ENCODE results near the gene BIRC6. TPM values are rescaled to one million over a fixed set of nuclear protein-coding genes. Genes with fewer than 3 reads are reported as not detected.

Gene BIRC6
- polyA plus RNA-seq, 2 of the 4 experiments (the other 2 are of a cell fraction) = 21.0 to 111 TPM

DNA sequence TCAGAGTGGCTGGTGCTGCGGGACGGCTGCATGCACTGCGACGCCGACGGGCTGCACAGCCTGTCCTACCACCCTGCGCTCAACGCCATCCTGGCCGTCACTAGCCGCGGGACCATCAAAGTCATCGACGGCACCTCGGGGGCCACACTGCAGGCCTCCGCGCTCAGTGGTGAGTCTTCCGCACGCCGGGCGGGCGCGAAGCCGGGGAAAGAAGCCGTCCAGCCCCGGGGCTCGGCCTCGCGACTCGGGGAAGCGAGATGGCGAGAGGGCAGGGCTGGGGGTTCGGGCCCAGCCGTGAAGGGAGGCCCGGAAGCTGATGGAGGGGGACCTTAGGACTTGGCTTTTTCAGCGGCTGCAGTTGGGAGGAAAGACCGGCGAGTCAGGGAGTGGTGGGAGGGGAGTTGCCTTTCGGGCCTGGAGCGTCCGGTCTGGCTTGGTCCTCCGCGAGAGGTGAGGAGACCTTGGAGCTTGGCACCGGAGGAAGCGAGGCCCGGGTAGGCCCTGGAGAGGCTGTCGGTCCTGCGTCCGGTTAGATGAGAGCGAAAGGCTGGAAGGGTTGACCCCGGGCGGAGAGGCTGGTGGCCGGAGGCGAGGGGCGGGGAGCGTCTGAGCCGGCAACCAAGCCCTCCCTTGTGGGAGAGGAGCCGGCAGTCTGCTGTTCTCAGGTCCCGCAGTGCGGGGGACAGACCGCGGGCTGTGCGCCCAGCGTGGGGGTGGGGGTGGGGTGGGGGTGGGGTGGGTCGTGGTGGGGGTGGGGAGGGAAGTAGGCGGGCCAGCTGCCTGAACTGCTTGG, 691 bp downstream of the BIRC6 start:
- under 1% methylated on average over 34 of the region's 65 CpGs for WGBS (ENCODE audit: missing lambda C conversion rate)
- peak; percentile 46 for TF ChIP-seq KDM5A (IDR thresholded peaks at IDR 0.05)
- TF ChIP-seq CEBPB (IDR thresholded peaks at IDR 0.05) = no peak
- no peak for TF ChIP-seq RFX5 (IDR thresholded peaks at IDR 0.05)
- TF ChIP-seq PHF8 (IDR thresholded peaks at IDR 0.05; ENCODE audit: borderline replicate concordance, low read depth) = peak; percentile 71
- TF ChIP-seq JUN (IDR thresholded peaks at IDR 0.05) = no peak
- Histone ChIP-seq H3K27ac (peak overlapping the region; percentile 96), H3K9me3 (no peaks in the 10 kb centered on the region), H3K4me2 (peak overlapping the region; percentile 94), H3K4me3 (peak overlapping the region; percentile 97), H3K4me1 (peaks cover 33% of the 10 kb centered on the region)
- DNase-seq (ENCODE audit: low read depth in 1 of 2, low spot score in 1 of 2) (peak in 1 of 2 experiments; percentile 56), FAIRE-seq (no peak), ATAC-seq (peak; percentile 29 to 46)
- CTCF ChIA-PET = interaction anchor here (1.0 kb wide), 1 partner anchor 81 kb away, joined by 3 read pairs; no protein-coding TSS in a partner anchor
- POLR2A ChIA-PET = interaction anchor here (0.6 to 1.0 kb wide), 4 partner anchors 45 to 192 kb away, joined by 3 to 5 read pairs (median 3); partner anchors contain the start of gene SLC30A6

DNA sequence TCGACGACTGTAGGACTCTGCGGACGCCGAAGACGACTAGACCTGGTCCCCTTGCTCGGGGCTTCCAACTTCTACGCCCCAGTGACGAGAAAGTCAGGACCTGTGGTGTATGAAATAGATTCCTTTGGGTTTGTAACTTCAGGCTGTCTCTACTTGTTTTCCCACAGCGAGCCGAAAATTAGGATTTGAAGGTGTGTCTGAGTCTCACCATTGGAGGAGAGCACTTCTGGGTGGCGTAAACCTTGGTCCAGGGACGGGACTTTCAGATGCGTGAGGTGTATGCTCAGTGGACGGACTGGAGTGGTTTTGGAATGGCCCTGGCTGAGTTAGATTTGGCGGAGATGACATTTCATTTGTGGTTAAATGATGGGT, 1.3 kb downstream of the BIRC6 start:
- H3K27ac ChIP-seq = peak overlapping the region; percentile 96
- peaks cover 36% of the 10 kb centered on the region for H3K4me1 ChIP-seq
- WGBS (ENCODE audit: missing lambda C conversion rate) = 5% methylated on average over 16 of the region's 16 CpGs
- H3K4me2 ChIP-seq = peak overlapping the region; percentile 94
- no peaks in the 10 kb centered on the region for H3K9me3 ChIP-seq
- DNase-seq (ENCODE audit: low read depth in 1 of 2, low spot score in 1 of 2) (peak in 1 of 2 experiments; percentile 35), FAIRE-seq (no peak), ATAC-seq (peak in 1 of 2 experiments; percentile 9; a peak in 3 of 6 replicates)
- no peak for TF ChIP-seq ZNF302 (CRISPR knock-in tag; IDR thresholded peaks at IDR 0.05)
- TF ChIP-seq HOXA7 (CRISPR knock-in tag; IDR thresholded peaks at IDR 0.05) = no peak
- TF ChIP-seq, protein P1, sequence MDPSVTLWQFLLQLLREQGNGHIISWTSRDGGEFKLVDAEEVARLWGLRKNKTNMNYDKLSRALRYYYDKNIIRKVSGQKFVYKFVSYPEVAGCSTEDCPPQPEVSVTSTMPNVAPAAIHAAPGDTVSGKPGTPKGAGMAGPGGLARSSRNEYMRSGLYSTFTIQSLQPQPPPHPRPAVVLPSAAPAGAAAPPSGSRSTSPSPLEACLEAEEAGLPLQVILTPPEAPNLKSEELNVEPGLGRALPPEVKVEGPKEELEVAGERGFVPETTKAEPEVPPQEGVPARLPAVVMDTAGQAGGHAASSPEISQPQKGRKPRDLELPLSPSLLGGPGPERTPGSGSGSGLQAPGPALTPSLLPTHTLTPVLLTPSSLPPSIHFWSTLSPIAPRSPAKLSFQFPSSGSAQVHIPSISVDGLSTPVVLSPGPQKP (IDR thresholded peaks at IDR 0.05; ENCODE audit: low read depth, low read length) = no peak
- TF ChIP-seq HEYL (CRISPR knock-in tag; IDR thresholded peaks at IDR 0.05) = no peak
- TF ChIP-seq MAFK (IDR thresholded peaks at IDR 0.05; ENCODE audit: partially characterized antibody) = no peak
- TF ChIP-seq KDM5A (IDR thresholded peaks at IDR 0.05) = no peak
- TF ChIP-seq, protein P2, sequence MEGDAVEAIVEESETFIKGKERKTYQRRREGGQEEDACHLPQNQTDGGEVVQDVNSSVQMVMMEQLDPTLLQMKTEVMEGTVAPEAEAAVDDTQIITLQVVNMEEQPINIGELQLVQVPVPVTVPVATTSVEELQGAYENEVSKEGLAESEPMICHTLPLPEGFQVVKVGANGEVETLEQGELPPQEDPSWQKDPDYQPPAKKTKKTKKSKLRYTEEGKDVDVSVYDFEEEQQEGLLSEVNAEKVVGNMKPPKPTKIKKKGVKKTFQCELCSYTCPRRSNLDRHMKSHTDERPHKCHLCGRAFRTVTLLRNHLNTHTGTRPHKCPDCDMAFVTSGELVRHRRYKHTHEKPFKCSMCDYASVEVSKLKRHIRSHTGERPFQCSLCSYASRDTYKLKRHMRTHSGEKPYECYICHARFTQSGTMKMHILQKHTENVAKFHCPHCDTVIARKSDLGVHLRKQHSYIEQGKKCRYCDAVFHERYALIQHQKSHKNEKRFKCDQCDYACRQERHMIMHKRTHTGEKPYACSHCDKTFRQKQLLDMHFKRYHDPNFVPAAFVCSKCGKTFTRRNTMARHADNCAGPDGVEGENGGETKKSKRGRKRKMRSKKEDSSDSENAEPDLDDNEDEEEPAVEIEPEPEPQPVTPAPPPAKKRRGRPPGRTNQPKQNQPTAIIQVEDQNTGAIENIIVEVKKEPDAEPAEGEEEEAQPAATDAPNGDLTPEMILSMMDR (IDR thresholded peaks at IDR 0.05) = no peak
- no peak for TF ChIP-seq RAD21 (conservative IDR thresholded peaks at IDR 0.05 in 1 of 2, IDR thresholded peaks at IDR 0.05 in 1 of 2)
- TF ChIP-seq HOXB13 (CRISPR knock-in tag; IDR thresholded peaks at IDR 0.05; ENCODE audit: low read depth) = no peak
- TF ChIP-seq RFX5 (IDR thresholded peaks at IDR 0.05) = no peak
- TF ChIP-seq NR3C1 (IDR thresholded peaks at IDR 0.05) = no peak
- no peak for TF ChIP-seq ZSCAN20 (CRISPR knock-in tag; IDR thresholded peaks at IDR 0.05)
- no peak for TF ChIP-seq CHD4 (IDR thresholded peaks at IDR 0.05; ENCODE audit: borderline replicate concordance)
- no peak for TF ChIP-seq RCOR1 (IDR thresholded peaks at IDR 0.05; ENCODE audit: low read depth, low read length)
- no peak for TF ChIP-seq FOSB (CRISPR knock-in tag; IDR thresholded peaks at IDR 0.05)
- TF ChIP-seq, protein P3, sequence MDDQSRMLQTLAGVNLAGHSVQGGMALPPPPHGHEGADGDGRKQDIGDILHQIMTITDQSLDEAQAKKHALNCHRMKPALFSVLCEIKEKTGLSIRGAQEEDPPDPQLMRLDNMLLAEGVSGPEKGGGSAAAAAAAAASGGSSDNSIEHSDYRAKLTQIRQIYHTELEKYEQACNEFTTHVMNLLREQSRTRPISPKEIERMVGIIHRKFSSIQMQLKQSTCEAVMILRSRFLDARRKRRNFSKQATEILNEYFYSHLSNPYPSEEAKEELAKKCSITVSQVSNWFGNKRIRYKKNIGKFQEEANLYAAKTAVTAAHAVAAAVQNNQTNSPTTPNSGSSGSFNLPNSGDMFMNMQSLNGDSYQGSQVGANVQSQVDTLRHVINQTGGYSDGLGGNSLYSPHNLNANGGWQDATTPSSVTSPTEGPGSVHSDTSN (IDR thresholded peaks at IDR 0.05) = no peak
- no peak for TF ChIP-seq HDAC2 (IDR thresholded peaks at IDR 0.05)
- H3K4me3 ChIP-seq = peak overlapping the region; percentile 97
- POLR2A ChIA-PET = interaction anchor here (0.6 to 1.0 kb wide), 3 partner anchors 44 to 193 kb away, joined by 3 to 5 read pairs (median 3); partner anchors contain the start of gene SLC30A6
- CTCF ChIA-PET = interaction anchor here (1.0 kb wide), 1 partner anchor 80 kb away, joined by 3 read pairs; no protein-coding TSS in a partner anchor
